Left renal cortex interstitium (tissue), 4 donors: ENCODE results near the gene TTYH3. TPM values are rescaled to one million over a fixed set of nuclear protein-coding genes. Genes with fewer than 3 reads are reported as not detected.
"Not testable (repeated sequence)": the region's sequence is repeated elsewhere in the genome, so short reads cannot be mapped to it uniquely, and the experiment has no call there.

Experiments used
- DNase-seq, 4 donors: peaks; one replicate each; pipeline ENCODE4 v3.0.0-alpha.2; 2013; ENCODE audit warnings: low read depth in 4 of 4, low spot score in 2 of 4, missing footprints in 1 of 4
- polyA plus RNA-seq, 4 donors: library from polyadenylated mRNA; unstranded; fragments of 120-200 nt; gene quantifications; one replicate each; pipeline ENCODE4 v1.2.1, GENCODE V29; 2013; ENCODE audit not compliant: insufficient read length in 4 of 4

TTYH3 gene
- polyA plus RNA-seq, 4 donors = 74.6 to 151 (median 127) TPM

DNA sequence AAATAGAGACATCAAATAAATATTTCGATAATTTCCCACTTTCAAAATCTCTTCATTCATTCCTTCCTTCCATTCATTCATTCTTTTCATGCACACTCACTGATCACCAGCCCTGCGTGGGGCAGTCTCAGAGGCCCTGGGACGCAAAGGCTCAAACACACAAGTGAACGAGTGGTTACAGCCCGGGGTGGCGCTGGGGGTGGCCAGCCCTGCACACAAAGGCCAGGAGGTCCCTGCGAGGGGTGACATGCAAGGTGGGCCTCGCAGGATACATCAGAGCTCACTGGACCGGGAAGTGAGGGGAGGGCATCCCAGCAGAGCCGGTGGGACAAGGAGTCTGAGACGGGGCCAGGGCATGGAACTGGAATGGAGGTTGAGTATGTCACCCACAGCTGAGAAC, 29.9 kb upstream of the TTYH3 start:
- DNase-seq = no peak

- no peak for DNase-seq
Observed at GRCh38 chr7:2602406-2603043, 29.3 kb upstream of the TTYH3 start.

GRCh38 chr7:2603044-2603965, 28.5 kb upstream of the TTYH3 start:
- no peak for DNase-seq

GRCh38 chr7:2604608-2605174, 27.1 kb upstream of the TTYH3 start:
- no peak for DNase-seq

- no peak for DNase-seq
Observed at GRCh38 chr7:2605608-2606538, 25.9 kb upstream of the TTYH3 start.

DNA sequence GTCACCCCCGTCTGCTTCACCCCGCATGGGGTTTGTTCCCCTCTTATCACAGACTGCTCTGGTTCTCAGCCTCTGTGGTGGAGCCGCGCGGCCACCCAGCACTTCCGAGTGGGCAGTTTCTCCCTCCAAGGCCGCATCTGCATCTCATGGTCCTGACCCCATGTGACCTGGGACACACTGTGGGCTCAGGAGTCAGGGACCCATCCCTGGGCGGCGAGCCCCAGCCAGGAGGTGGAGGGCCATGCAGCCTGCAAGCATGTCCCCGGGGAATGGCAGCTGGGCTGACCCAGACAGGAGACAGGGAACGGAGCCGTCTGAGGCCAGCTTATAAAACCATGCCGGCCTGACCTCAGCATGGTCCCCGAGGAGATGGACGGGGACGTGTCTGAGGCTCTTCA, 25.2 kb upstream of the TTYH3 start:
- no peak for DNase-seq

DNA sequence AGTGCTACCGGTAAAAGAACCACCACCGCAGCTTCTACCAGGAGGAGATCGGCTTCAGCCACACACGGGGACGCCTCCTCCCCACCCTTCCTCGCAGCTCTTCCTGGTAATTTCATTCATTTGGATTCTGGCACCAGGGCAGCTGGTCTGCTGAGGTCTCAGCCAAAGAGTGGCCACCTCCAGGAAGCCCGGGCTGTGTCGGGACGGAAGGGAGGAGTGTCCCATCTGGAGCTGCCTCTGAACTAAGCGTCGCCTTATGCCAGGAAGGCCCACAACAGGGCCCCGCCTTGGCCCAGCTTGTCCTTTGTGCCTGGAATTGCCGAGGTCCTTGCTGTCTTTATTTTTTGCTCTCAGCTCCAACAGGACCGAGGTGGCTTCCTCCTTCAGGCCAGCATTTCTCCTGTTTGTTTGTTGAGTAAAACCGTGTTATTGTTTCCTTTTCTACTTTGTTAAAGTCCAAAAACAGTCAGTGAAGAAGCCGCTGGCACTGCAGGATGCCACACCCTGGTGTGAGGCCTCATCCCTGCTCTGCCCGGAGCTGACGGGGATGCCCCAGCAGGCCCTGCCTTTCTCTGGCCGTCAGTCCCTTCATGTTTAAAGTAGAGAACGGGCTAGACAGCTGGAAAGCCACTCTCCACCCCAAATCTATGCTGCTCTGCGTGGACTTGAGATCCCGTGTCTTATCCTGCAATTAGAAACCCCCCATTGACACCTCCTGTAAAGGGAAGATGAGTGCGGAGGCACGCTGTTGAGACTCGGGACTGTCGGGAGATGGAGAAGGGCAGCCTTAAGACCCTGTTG, 24.5 kb upstream of the TTYH3 start:
- no peak for DNase-seq

GRCh38 chr7:2607923-2608904, 23.6 kb upstream of the TTYH3 start:
- DNase-seq = no peak

- DNase-seq = no peak
Observed at GRCh38 chr7:2608921-2609411, 22.8 kb upstream of the TTYH3 start.

DNA sequence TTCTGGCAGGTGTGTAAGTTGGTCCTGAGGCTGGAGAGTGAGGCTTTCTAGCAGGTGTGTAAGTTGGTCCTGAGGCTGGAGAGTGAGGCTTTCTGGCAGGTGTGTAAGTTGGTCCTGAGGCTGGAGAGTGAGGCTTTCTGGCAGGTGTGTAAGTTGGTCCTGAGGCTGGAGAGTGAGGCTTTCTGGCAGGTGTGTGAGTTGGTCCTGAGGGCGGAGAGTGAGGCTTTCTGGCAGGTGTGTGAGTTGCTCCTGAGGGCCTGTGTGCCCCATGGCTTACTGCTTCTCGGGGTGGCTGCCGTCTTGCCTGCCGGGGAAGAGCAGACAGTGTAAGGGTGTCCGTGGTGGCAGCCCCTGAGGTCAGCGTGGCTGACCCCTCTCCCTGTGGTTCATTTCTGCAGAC, 22.1 kb upstream of the TTYH3 start:
- not testable (repeated sequence) for DNase-seq

DNA sequence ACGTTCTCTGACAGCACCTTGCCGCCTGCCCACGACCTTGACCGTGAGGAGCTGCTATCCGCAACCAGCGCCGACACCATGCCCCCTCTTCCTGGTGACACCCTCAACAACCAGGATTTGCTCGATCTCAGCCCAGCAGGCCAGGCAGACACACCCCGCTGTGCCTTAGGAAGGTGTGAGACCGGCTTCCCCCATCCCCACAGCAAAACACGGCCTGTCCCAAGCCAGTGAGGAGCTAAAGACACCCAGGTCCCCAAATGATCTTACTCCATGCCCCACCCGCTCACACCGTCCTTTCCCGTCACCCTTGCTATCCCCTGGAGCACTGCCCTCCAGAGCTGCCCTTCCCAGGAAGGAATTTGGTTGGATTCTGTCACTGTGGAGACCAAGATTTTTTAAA, 21.3 kb upstream of the TTYH3 start:
- DNase-seq = no peak

GRCh38 chr7:2610898-2611297, 20.9 kb upstream of the TTYH3 start:
- no peak for DNase-seq

DNA sequence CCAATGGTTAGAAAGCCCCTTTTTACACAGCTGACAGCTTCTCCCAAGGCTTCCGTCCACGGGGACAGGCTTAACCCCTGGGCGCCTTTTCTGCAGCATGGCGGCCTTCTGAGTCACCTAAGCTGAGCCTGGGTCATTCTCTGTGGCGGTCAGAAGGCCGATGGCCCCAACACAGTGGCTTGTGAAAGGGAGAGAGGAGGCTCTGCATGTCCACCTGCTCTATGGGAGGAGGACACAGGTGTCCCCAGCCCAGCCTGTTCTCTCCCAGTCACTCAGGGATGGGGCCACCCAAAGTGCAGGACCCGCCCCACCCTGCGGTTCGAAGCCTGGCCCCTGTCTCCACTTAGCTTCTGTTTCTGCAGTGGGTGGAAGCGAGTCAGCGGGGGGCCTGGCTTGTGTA, 20.4 kb upstream of the TTYH3 start:
- DNase-seq = no peak

GRCh38 chr7:2611922-2612321, 19.9 kb upstream of the TTYH3 start:
- no peak for DNase-seq

GRCh38 chr7:2612445-2613097, 19.2 kb upstream of the TTYH3 start:
- no peak for DNase-seq

- DNase-seq = no peak
Observed at GRCh38 chr7:2613098-2613930, 18.5 kb upstream of the TTYH3 start.
